Hematopoietic multipotent progenitor cell treated with erythropoietin and hydrocortisone succinate and interleukin-3 and kit ligand, for 15 days (in vitro differentiated cells): Measurements from ENCODE around the gene NFATC1.

Experiments
- DNase-seq: peaks from one replicate; pipeline ENCODE4 v3.0.0-alpha.2; 2015; ENCODE audit warnings: low spot score

Gene NFATC1

DNA sequence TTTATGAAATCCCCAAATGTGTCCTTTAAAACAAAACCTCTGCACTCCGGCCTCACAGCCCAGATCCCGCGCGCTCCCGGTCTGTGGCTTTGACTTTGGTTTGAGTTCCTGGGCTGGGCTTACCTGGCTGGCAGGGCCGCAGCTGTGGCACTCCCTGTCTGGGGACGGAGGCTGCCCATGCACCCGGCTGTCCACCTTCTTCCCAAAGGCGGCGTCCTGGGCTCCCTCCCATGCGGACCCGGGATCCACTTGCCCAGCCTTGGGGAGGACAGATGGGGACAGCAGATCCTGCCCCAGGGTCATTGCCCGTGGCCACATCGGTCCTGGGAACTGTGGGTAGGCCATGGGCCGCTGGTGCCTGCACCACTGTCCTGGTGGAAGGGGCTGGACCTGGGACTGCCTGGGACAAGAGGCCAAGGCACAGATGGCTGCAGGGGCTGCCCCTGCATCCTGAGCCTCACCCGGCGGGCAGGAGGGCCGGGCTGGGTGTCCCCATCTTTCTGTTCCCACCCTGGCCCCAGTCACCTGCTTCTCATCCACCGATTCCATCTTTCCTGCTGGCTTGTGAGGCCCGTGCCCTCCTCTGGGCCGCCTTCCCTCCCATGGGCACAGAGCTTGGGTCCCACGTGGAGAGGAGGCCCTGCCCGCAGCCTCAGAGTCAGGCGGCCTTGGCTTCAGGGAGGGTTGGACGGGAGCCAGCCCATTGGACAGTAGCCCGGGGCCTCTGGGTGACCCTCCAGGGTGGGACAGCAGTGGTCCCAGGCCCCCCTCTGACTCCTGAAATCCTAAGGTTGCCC is 27.7 kb downstream of the NFATC1 start:
- DNase-seq, result no peak

DNA sequence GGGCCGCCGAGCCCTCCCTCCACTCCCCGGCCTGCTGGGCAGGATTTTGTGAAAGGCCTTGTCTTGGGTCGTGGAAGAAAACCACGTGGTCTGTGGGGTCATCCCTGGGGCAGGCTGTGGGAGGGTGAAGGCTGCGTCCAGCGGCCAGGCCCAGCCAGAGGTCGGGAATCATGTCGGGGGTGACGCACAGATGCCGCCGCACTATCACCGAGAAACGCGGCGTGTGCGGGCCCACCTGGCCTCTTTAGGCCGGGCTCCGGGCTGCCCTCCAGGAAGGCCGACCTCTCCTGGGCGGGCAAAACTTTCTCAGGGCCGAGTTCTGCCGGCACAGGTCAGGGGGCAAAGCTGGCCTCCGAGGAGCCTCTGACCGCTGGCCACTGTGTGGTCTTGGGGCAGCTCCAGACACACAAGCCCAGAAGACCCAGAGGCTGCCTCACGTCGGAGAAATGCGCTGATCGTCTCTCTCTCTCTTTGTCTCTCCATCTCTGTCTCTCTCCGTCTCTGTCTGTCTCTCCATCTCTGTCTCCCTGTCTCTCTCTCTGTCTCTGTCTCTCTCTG is 28.4 kb downstream of the NFATC1 start:
- DNase-seq, result no peak

DNA sequence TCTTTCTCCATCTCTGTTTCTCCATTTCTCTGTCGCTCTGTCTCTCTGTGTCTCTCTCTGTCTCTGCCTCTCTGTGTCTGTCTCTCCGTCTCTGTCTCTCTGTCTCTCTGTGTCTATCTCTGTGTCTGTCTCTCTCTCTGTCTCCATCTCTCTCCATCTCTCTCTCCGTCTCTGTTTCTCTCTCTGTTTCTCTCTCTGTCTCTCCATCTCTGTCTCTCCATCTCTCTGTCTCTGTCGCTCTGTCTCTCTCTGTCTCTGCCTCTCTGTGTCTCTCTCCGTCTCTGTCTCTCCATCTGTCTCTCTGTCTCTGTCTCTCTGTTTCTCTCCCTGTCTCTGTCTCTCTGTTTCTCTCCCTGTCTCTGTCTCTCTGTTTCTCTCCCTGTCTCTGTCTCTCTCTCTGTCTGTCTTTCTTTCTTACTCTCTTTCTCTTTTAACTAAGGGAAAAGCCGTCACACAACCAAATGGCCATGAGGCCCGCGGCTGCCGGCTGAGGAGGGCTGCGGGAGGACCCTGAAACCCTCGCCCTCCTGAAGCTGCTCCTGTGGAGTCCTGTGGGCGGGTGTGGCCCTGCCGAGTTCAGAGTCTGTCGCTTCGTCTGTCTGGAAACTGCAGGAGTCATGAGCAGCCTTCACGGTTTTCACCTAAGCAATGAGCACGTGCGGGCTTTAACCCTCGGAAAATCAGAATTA is 29.3 kb downstream of the NFATC1 start:
- no peak for DNase-seq

- DNase-seq, result no peak
Observed at GRCh38 chr18:79425569-79425886, 29.8 kb downstream of the NFATC1 start.

GRCh38 chr18:79426376-79427300 is 30.9 kb downstream of the NFATC1 start:
- no peak for DNase-seq

- no peak for DNase-seq
Observed at GRCh38 chr18:79427368-79428225, 31.9 kb downstream of the NFATC1 start.

GRCh38 chr18:79428287-79428686 is 32.6 kb downstream of the NFATC1 start:
- no peak for DNase-seq

DNA sequence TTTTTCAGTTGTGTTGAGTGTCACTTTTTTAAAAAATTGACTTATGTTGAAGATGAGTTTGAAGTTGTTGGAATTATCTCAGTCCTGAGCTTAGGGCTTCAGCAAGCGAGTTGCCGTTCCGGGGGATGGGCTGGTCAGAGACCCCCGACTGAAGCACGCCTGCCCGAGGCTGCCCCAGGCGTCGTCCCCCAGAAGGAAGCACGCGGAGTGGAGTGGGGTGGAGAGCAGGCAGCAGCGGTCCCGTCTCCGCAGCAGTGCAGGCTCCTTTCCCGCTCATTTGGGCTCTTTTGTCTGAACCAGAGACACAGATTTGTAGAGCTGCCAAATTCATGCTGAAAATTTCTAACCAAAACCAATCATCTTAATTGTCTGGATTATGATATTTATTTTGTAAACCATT is 33.7 kb downstream of the NFATC1 start:
- no peak for DNase-seq

- peak; percentile 9 for DNase-seq
Observed at GRCh38 chr18:79429785-79430281, 34.1 kb downstream of the NFATC1 start.

- no peak for DNase-seq
Observed at GRCh38 chr18:79432376-79433120, 36.8 kb downstream of the NFATC1 start.

DNA sequence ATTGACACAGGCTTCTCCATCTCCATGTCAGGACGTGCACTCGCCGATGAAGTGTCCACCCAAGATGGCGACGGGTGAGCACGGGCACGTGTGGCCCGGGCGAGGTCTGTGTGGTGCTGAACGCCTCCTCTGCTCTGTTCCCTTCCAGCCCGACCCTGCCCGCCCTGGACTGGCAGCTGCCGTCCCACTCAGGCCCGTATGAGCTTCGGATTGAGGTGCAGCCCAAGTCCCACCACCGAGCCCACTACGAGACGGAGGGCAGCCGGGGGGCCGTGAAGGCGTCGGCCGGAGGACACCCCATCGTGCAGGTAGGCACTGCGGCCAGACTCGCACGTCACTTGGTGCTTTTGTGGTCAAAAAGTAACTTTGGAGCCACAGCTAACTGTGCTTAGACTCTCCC is 37.7 kb downstream of the NFATC1 start:
- no peak for DNase-seq

GRCh38 chr18:79434607-79435401 is 39.1 kb downstream of the NFATC1 start:
- no peak for DNase-seq

- DNase-seq, result no peak
Observed at GRCh38 chr18:79436556-79437275, 41.0 kb downstream of the NFATC1 start.

GRCh38 chr18:79438089-79438897 is 42.6 kb downstream of the NFATC1 start:
- no peak for DNase-seq

DNA sequence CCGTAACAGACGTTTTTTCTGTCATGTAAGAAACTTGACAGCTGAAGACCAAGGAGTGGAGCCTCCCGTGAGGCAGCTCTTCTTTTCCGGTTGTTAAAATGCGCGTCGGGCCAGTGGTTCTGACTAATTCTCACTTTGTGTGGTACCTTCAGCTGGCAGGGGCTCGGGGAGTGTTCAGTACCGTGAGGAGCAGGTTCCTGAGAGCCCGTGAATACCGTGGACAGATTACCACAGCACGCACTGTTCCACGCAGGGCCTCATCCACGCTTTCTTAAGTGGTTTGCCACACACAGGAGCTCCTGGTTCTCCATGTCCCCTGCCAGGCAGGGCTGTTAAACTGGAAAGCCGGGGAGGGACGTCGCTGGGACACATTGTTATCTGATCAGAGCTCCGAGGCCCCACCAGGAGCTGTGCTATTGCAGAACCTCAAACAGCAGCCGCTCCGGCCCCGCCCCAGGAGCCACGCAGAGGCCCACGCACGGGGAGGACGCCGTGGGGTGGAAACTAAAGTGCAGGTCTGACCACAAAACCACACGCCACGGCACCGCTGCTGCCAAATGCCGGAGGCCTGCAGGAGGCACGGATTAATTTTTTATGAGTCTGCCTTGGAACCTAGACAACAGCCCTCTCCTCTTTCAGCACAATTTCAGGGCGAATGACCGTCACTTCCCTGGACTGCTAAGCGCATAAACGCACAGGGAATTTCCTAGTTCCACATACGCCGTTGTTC is 43.3 kb downstream of the NFATC1 start:
- no peak for DNase-seq

DNA sequence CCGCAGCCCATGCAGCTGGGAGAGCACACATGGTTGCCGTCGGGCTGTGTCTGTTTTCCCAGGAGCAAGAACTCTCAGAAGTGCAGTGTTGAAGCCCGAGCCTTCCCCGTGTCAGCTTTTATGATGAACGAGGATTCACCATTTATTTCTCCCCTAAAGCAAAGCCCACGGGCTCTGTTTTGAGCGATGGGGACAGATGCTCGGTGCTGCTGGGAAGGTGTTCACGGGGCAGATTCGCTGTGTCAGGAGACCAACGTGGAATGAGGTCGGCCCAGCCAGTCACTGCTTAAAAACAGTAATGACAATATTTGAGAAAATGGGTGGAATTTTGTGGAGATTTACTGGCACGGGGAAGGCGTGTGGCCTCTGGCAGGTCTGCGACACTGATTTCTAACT is 43.9 kb downstream of the NFATC1 start:
- DNase-seq, result no peak

GRCh38 chr18:79440316-79441110 is 44.8 kb downstream of the NFATC1 start:
- DNase-seq, result peak; percentile 46
